GM18861 (cell line): ENCODE data around the gene RTCA.
A peak's percentile ranks its signal among the peaks of the same experiment; 100 is the strongest.
"Not testable (repeated sequence)": the region's sequence is repeated elsewhere in the genome, so short reads cannot be mapped to it uniquely, and the experiment has no call there.

Experiments
- ATAC-seq: cut with Tn5 transposase; IDR thresholded peaks from one replicate; pipeline ENCODE4 v1.9.1; 2021; ENCODE audit not compliant: unreplicated experiment

The RTCA gene

DNA sequence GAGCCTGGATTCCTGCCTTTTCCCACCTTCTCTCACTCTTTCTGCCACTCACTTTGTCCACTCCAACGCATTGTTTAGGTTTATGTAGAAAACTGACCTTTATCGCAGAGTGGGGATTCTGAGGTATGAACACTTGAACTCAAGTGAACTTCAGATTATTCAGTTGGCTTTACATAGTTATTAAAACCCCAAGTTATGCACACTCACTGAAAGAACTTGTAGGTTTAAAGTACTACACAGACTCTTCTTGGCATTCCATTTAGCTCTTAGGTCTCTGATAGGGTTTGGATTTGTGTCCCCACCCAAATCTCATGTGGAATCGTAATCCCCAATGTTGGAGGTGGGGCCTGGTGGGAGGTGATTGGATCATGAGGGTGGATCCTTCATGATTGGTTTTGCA lies 39.9 kb downstream of the RTCA start:
- no peak for ATAC-seq

- no peak for ATAC-seq
These were observed 40.8 kb downstream of the RTCA start for GRCh38 chr1:100306735-100307313.

DNA sequence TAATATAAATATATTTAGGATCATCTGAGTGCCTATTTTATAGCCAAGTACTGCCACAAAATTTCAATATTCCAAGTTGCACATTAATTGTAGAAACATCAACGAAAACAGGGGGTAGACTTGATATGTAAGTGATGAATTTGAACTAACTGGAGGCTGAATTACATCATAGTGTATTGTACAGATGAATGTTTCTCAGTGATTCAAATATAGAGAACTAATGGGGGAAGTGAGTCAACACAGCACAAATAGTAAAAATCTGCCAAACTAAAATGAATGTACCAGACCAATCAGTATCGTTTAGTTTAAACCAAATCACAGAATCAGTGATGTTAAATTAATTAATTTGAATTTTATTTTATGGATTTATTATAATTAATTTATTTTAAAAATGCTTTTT lies 42.8 kb downstream of the RTCA start:
- no peak for ATAC-seq

- no peak for ATAC-seq
These were observed 43.8 kb downstream of the RTCA start for GRCh38 chr1:100309863-100310262.

- no peak for ATAC-seq
These were observed 47.4 kb downstream of the RTCA start for GRCh38 chr1:100313382-100313781.

GRCh38 chr1:100316622-100317021 lies 50.6 kb downstream of the RTCA start:
- ATAC-seq = no peak

DNA sequence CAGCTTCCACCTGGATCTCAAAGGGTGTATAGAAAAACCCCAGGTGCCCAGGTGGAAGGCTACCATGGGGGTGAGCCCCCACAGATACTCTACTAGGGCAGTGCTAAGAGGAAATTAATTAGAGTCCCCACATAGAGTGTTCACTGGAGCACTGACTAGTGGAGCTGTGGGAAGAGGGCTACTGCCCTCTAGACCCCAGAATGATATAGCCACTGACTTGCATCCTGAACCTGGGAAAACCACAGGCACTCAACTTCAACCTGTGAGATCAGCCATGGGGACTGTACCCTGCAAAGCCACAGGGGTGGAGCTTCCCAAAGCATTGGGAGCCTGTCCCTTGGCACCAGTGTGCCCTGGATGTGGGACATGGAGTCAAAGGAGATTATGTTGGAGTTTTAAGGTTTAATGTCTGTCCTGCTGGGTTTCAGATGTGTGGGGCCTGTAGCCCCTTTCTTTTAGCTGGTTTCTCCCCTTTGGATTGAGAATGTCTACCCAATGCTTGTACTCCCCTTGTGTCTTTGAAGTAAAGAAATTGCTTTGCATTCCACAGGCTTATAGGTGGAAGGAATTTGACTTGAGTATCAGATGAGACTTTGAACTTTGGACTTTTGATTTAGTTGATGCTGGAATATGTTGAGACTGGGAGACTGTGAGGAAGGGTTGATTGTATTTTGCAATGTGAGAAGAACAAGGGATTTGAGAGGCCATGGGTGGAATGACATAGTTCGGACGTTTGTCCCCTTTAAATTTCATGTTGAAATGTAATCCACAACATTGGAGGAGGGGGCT lies 54.5 kb downstream of the RTCA start:
- no peak for ATAC-seq

GRCh38 chr1:100321100-100321493 lies 55.1 kb downstream of the RTCA start:
- no peak for ATAC-seq

GRCh38 chr1:100321506-100321905 lies 55.5 kb downstream of the RTCA start:
- no peak for ATAC-seq

- peak; percentile 70 for ATAC-seq
These were observed 56.6 kb downstream of the RTCA start for GRCh38 chr1:100322436-100323211.

DNA sequence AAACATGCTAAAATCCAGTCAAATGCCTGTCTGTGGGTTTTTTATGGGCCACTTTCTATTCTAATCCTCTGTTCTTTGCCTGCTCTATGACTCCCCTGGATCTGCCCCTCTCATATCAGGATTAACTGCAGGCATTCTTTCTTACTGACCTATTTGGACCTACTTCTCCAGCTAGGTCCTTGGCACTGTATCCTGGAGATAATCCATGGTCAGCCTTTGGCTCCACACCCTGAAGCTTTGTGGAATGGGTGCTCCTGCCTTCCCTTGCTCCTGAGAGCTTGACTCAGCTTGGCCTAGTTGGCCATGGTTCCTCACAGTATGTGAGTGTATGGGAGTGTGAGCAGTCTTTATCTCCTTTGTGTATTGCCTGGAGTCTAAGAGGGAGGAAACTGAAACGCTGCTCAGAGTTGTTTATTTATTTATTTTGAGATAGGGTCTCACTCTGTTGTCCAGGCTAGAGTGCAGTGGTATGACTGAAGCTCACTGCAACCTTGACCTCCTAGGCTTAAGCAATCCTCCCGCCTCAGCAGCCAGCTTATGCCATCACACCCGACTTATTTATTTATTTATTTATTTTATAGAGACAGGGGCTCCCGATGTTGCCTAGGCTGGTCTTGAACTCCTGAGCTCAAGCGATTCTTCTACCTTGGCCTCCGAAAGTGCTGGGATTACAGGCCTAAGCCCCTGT lies 57.5 kb downstream of the RTCA start:
- ATAC-seq = no peak

DNA sequence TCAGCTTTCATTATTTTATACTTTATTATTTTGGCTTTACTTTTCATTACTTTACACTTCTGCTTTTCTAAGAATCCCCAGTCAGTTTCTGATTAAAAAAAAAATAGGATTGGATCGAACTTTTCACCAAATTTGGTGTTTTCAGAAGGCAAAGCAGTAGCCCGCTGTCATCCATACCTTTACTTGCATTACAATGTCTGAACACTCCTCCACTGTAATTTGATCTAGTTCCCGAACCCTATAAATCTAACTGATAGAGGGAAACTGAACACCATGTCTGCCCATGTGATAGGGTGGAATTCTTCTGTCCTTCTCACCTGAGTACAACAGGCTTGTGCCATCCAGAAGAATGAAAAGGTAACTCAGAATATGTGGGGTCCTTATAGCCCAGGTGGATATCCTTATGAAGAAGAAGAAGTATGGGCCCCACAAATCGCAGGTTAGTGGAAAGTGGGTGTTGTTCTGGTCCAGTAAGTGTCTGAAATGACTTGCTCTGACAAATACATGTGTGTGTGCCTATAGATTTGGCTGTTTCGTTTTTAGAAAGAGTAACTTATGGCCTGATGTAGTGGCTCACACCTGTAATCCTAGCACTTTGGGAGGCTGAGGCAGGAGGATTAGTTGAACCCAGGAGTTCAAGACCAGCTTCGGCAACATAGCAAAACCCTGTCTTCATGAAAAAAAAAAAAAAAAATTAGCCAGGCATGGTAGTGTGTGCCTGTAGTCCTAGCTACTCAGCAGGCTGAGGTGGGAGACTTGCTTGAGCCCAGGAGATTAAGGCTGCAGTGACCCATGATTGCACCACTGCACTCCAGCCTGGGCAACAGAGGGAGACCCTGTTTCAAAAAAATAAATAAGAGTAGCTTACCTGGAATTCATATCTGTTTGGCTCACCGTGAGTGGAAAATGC lies 59.7 kb downstream of the RTCA start:
- ATAC-seq = no peak

DNA sequence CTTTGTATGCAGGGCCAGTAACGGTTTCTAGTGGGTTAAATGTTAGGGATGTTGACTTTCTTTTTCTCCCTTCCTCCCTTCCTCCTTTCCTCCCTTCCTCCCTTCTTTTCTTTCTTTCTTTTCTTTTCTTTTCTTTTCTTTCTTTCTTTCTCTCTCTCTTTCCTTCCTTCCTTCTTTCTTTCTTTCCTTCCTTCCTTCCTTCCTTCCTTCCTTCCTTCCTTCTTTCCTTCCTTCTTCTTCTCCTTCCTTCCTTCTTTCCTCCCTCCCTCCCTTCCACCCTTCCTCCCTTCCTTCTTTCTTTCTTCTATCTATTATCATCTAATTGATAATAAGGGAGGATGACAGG lies 60.3 kb downstream of the RTCA start:
- ATAC-seq = not testable (repeated sequence)

DNA sequence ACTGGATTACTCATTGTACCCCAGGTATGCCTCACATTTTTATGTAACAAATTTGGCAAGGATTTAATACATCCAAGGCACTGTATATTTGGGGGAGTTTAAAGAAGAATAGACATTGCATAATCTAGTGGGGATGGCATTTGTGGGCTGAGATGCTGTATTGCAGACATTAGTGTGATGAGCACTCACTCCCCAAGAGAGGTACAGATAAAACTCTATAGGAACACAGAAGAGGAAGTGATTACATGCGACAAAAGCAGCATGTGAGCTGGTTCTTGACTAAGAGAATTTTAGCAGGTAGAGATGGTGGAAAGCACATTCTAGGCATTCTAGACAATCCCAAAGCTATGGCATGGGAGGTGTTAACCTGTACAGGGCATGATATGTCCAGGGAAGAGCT lies 62.1 kb downstream of the RTCA start:
- ATAC-seq = no peak

DNA sequence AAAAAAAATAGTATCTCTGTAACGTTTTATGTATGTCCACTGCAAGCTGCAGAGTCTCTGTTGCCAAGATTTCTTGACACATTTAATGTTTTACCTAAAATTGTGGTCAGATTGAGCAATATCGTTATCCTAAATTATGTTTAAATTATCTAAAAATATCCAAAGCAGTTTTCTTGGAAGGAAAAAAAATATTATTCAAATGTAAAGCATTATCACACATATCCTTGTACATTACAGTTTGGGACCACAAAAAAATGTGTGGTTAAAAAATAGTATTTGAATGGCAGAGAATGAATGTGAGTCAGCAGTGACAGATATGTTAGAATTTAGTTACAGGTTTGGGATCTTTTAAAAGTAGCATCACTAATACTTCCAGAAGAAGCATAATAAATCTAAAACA lies 65.1 kb downstream of the RTCA start:
- not testable (repeated sequence) for ATAC-seq

DNA sequence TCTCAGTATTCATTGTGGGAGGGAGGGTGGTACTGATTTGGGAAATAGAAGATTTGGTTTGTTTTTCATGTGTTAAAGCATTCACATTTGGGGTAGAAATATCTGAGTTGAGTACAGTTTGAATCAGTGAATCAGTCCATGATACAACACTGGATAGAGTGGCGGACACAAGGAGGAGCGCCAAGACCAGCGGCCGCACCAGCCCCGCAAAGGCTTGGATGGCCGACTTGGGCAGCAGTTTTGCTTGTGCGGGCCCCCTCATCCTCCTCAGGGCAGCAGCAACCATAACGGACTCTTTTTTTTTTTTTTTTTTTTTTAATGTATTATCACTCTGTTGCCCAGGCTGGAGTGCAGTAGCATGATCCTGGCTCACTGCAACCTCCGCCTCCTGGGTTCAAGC lies 66.3 kb downstream of the RTCA start:
- no peak for ATAC-seq

DNA sequence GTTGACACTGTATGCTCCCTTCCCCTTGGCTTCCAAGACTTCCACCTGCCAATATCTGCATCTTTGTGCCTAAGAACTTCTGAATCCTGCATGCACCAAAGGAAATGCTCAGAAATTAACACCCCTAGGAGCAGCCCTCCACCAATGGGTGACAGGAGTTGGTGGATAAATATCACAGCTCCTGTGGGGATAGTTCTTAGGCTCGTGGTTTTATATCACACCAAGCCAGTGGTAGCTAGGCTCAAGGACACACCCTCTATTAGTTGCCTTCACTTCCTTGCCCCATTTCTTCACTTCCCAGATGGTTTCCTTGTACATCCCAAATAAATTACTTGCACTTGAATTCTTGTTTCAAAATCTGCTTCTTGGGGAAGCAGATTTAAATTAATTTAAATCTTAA lies 69.4 kb downstream of the RTCA start:
- no peak for ATAC-seq

GRCh38 chr1:100337878-100338277 lies 71.9 kb downstream of the RTCA start:
- not testable (repeated sequence) for ATAC-seq

DNA sequence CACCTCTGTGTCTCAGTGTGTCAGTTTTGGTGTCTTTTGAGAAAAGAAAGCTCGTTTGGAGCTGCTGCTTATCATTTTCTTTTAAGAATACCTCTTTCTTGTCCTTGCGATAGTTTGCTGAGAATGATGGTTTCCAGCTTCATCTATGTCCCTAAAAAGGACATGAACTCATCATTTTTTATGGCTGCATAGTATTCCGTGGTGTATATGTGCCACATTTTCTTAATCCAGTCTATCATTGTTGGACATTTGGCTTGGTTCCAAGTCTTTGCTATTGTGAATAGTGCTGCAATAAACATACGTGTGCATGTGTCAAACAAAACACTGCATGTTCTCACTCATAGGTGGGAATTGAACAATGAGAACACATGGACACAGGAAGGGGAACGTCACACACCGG lies 73.7 kb downstream of the RTCA start:
- not testable (repeated sequence) for ATAC-seq

GRCh38 chr1:100340494-100340893 lies 74.5 kb downstream of the RTCA start:
- no peak for ATAC-seq

DNA sequence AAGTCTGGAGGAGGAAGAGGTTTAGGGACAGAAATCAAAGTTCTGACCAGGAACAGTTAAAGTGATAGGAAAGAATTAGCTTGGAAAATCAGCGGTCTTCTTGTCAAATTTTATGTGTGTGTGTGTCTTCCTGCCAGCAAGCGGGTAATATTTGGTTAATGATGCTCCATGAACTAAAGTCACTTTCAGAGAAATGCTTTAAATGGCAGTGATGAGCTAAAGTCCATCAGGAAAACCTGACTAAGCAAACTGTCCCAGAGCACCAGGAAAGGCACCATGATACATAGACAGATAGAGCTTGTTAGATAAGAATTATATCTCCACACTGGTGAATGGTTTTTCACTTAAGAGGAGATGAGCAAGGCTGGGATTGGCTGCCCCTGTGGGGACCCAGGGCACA lies 76.3 kb downstream of the RTCA start:
- no peak for ATAC-seq
